Loucy (cell line): ENCODE measurements around the gene ADGRB3.
"Not testable (repeated sequence)": the region's sequence is repeated elsewhere in the genome, so short reads cannot be mapped to it uniquely, and the experiment has no call there.

Experiments
- EZH2phosphoT487 ChIP-seq: fragments of 200-600 bp; IDR thresholded peaks from 2 replicates; pipeline ENCODE4 v1.6.1; 2018; ENCODE audit warnings: antibody characterized with exemption, mild to moderate bottlenecking, moderate library complexity, borderline replicate concordance
- TF ChIP-seq, protein P1 (sequence below): fragments of 200-600 bp; sonication (generic); conservative IDR thresholded peaks from 2 replicates; pipeline ENCODE4 v1.5.1; 2014; ENCODE audit warnings: mild to moderate bottlenecking, antibody characterized with exemption, low read length

DNA sequence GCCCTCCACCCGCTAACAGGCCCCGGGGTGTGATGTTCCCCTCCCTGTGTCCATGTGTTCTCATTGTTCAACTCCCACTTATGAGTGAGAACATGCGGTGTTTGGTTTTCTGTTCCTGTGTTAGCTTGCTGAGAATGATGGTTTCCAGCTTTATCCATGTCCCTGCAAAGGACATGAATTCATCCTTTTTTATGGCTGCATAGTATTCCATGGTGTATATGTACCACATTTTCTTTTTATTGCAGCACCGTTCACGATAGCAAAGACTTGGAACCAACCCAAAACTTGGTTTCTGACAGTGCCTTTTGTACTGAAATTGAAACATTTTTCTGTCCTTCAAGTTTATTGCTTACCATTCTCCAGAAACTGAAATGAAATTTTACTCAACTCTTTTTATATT lies 653.1 kb downstream of the ADGRB3 start:
- TF ChIP-seq, protein P1, sequence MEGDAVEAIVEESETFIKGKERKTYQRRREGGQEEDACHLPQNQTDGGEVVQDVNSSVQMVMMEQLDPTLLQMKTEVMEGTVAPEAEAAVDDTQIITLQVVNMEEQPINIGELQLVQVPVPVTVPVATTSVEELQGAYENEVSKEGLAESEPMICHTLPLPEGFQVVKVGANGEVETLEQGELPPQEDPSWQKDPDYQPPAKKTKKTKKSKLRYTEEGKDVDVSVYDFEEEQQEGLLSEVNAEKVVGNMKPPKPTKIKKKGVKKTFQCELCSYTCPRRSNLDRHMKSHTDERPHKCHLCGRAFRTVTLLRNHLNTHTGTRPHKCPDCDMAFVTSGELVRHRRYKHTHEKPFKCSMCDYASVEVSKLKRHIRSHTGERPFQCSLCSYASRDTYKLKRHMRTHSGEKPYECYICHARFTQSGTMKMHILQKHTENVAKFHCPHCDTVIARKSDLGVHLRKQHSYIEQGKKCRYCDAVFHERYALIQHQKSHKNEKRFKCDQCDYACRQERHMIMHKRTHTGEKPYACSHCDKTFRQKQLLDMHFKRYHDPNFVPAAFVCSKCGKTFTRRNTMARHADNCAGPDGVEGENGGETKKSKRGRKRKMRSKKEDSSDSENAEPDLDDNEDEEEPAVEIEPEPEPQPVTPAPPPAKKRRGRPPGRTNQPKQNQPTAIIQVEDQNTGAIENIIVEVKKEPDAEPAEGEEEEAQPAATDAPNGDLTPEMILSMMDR, result not testable (repeated sequence)
- not testable (repeated sequence) for TF ChIP-seq EZH2phosphoT487
